Inflammatory macrophage (primary cell): ENCODE measurements around the gene GRK1.

Source experiments
- DNase-seq, 2 donors: peaks; one replicate each; pipeline ENCODE4 v3.0.0-alpha.2; 2020 to 2022

Gene GRK1

GRCh38 chr13:113632706-113633484 lies 34.1 kb upstream of the GRK1 start:
- DNase-seq = no peak

GRCh38 chr13:113633485-113633873 lies 33.5 kb upstream of the GRK1 start:
- no peak for DNase-seq

DNA sequence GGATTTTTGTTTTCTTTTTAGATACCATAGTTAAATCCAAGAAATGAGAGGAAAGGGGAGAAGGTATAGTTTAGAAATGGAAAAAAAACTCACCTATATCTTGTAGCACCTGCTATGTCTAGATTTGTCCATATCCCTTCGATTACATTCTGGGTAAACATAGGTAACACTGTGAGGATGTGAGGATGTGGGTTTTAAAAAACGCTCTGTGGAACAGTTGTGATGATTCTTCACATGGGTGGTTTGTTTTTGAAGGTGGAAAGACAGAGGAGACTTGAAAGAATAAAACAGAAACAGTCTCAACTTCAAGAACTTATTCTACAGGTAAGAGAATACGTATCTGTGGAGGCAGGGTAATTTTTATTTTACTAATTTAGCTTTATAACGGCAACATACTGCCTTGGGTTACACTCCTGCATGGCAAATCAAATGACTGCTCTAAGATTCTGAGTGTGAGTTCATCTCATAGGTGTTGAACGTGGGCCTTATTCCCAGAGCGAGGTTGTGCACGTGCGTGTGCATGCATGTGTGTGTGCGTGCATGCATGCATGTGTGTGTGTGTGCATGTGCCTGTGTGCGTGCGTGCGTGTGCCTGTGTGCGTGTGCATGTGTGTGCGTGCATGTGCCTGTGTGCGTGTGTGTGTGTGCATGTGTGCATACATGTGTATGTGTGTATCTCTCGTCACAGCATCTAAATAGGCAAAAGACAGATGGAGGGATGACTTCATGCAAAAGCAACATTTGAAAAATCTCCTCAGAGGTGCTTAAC lies 32.6 kb upstream of the GRK1 start:
- DNase-seq = no peak

GRCh38 chr13:113635048-113635420 lies 32.0 kb upstream of the GRK1 start:
- DNase-seq = no peak

- DNase-seq = no peak
Measured at GRCh38 chr13:113635709-113636108, 31.3 kb upstream of the GRK1 start.

GRCh38 chr13:113636266-113636963 lies 30.6 kb upstream of the GRK1 start:
- no peak for DNase-seq

GRCh38 chr13:113637262-113638160 lies 29.5 kb upstream of the GRK1 start:
- no peak for DNase-seq

DNA sequence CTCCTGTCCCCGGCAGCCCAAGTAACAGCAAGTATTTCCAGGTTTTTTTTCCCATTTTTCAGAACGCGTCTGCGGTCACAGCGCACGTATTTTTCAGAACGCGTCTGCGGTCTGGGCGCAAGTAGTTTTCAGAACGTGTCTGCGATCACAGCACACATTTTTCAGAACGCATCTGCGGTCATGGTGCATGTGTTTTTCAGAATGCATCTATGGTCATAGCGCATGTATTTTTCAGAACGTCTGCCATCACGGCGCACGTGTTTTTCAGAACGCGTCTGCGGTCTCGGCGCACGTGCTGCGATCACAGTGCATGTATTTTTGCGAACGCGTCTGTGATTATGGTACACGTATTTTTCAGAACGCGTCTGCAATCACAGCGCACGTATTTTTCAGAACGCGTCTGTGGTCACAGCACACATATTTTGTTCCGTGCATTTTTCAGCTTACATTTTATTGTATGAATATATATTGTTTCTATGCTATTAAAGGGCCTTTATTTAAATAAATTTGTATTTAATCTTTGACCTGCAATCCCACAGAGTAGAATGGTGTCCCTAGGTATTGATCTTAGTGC lies 28.8 kb upstream of the GRK1 start:
- no peak for DNase-seq

DNA sequence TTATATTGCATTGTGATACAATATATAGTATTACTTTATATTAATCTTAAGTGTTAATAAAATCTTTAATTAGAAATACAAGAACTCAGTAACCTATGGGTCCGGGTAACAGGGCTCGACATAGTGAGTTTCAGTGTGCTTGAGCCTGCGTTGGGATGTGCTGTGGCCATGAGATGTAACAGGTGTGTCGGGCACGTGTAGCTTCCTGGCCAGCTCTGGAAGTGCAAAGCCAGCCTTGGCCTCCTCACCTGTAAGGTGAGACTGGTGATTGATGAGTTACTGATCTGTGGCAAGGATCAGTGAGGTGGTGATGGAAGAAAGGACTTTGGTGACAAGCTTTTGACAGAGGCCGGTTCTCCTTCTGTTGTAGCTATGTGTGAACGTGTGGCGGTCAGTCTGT lies 28.2 kb upstream of the GRK1 start:
- DNase-seq = no peak

- no peak for DNase-seq
Measured at GRCh38 chr13:113639616-113640262, 27.3 kb upstream of the GRK1 start.

DNA sequence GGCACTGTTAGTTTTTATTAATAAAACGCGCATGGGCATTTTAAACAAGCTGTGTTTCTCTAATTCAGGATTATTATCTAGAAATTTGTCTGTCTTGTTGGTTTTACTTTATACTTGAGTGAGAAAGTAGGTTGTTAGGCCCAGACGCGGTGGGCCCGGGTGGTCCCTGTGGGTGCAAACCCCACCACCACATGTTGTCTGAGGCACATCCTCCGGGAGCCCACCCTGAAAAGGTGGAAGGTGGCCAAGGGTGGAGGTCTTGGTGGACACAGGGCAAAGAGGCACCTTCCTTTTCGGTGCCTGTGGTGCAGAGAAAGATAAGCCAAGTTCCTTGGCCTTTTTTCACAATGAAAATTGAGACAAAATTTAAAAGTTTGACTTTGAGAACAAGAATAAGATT lies 25.6 kb upstream of the GRK1 start:
- no peak for DNase-seq

- DNase-seq = no peak
Measured at GRCh38 chr13:113642563-113642962, 24.5 kb upstream of the GRK1 start.

- DNase-seq = no peak
Measured at GRCh38 chr13:113643593-113643992, 23.4 kb upstream of the GRK1 start.

DNA sequence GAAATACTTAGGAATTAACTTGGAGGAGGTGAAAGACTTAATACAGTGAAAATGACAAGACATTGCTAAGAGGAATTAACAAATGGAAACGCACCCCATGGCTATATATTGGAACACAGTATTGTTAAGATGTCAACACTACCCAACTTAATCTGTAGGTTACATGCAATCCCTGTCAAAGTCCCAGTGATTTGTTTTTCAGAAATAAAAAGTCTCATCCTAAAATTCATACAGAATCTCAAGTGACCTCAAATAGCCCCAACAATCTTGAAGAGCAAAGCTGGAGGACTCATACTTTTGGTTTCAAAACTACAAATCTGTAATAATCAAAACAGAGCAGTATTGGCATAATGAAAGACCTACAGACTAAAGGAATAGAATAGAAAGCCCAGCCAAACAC lies 22.2 kb upstream of the GRK1 start:
- no peak for DNase-seq

- no peak for DNase-seq
Measured at GRCh38 chr13:113645329-113645728, 21.7 kb upstream of the GRK1 start.

DNA sequence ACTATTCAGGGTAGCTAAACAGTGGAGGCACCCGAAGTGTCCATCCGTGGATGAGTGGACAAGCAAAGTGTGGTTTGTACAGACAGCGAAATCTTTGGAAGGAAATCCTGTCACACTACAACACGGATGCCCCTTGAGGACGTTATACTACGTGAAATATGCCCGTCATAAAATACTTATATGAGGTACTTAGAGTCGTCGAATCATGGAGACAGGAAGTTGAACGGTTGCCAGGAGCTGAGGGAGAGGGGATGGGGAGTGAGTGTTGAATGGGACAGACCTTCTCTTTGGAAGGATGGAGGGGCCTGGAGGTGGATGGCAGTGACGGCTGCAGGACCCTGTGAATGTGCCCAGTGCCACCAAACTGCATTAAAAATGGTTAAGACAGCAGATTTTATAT lies 20.6 kb upstream of the GRK1 start:
- no peak for DNase-seq

GRCh38 chr13:113646921-113647340 lies 20.1 kb upstream of the GRK1 start:
- no peak for DNase-seq

- DNase-seq = peak in 1 of 2 donors; percentile 16
Measured at GRCh38 chr13:113647351-113648215, 19.4 kb upstream of the GRK1 start.

DNA sequence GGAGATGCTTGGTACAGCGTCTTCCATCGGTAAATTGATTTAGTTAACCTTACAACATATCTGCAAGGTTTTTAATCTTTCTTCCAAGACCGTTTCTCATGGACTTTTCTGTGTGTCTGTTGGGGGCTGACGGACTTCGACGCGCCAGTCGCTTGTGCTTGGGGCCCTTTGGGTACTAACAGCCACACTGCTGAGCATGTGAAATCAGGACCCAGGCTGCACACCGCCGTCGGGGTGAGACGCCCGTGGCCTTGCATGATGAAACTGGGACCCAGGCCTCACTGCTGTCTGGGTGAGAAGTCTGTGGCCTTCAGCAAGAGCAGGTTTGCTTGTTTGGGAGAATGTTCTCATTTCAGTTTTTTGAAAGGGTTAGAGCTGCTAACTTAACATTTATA lies 18.8 kb upstream of the GRK1 start:
- no peak for DNase-seq

DNA sequence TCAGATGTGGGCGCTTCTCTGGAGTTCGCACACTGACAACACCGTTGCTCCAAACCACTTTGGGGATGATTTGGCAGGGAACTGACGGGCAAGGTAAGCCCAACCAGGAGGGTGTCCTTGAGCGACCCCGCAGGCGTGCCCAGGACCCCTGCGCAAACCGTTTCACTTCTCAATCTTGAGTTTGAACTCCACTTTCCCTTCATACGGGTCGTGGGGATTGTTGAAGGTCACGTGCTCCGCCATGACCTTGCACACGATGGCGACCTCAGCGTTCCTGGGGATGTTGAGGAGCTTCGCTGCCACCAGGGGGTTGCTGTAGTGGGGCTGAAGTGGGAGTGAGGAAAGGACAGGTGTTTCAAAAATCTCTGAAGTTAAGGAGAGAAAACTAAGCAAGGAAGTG lies 17.8 kb upstream of the GRK1 start:
- DNase-seq = no peak

DNA sequence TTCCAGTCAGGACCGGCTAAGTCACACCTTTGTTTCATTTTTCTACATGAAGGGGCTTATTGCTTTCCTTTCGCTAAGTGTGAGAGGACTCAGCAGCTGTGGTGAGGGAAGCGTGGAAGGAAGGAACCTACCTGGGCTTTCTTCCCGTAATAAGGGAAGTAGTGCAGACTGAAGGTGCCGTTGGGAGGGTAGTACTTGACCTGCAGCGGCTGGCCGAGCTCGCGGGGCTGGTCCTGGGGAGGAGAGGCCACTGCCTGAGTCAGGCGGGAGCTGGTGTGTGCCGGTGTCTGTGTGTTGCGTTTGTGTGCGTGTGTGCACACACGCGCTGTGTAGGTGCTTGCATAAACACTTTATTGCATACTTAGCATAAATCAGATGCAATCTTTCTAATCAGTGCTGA lies 16.7 kb upstream of the GRK1 start:
- DNase-seq = no peak
